Embryonic facial prominence (tissue), 1 donor: Measurements from ENCODE around the gene PLAC8.
"Not testable (repeated sequence)": the region's sequence is repeated elsewhere in the genome, so short reads cannot be mapped to it uniquely, and the experiment has no call there.

ENCODE experiments used
- DNase-seq: peaks from one replicate; pipeline ENCODE4 v3.0.0-alpha.2; 2016; ENCODE audit errors: extremely low spot score

PLAC8 gene

GRCh38 chr4:83071116-83071515, 43.4 kb downstream of the PLAC8 start:
- DNase-seq = no peak

- no peak for DNase-seq
These were observed 47.4 kb downstream of the PLAC8 start for GRCh38 chr4:83067058-83067639.

GRCh38 chr4:83065266-83065665, 49.3 kb downstream of the PLAC8 start:
- no peak for DNase-seq

- no peak for DNase-seq
These were observed 51.8 kb downstream of the PLAC8 start for GRCh38 chr4:83062739-83063138.

GRCh38 chr4:83054928-83055327, 59.6 kb downstream of the PLAC8 start:
- no peak for DNase-seq

GRCh38 chr4:83048781-83049180, 65.7 kb downstream of the PLAC8 start:
- DNase-seq = not testable (repeated sequence)

- DNase-seq = no peak
These were observed 67.6 kb downstream of the PLAC8 start for GRCh38 chr4:83046693-83047473.

GRCh38 chr4:83043801-83044407, 70.6 kb downstream of the PLAC8 start:
- no peak for DNase-seq

- not testable (repeated sequence) for DNase-seq
These were observed 71.4 kb downstream of the PLAC8 start for GRCh38 chr4:83043157-83043556.

- DNase-seq = no peak
These were observed 74.3 kb downstream of the PLAC8 start for GRCh38 chr4:83040269-83040668.
